Measurements from ENCODE around the gene C9orf85.

GRCh38 chr9:71984831-71985281 lies 73.4 kb downstream of the C9orf85 start:
- TF ChIP-seq, protein P1, sequence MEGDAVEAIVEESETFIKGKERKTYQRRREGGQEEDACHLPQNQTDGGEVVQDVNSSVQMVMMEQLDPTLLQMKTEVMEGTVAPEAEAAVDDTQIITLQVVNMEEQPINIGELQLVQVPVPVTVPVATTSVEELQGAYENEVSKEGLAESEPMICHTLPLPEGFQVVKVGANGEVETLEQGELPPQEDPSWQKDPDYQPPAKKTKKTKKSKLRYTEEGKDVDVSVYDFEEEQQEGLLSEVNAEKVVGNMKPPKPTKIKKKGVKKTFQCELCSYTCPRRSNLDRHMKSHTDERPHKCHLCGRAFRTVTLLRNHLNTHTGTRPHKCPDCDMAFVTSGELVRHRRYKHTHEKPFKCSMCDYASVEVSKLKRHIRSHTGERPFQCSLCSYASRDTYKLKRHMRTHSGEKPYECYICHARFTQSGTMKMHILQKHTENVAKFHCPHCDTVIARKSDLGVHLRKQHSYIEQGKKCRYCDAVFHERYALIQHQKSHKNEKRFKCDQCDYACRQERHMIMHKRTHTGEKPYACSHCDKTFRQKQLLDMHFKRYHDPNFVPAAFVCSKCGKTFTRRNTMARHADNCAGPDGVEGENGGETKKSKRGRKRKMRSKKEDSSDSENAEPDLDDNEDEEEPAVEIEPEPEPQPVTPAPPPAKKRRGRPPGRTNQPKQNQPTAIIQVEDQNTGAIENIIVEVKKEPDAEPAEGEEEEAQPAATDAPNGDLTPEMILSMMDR (IDR thresholded peaks at IDR 0.05) = no peak
- TF ChIP-seq EZH2 (IDR thresholded peaks at IDR 0.05; ENCODE audit: borderline replicate concordance, insufficient read depth, low read depth, low read length, poor library complexity, severe bottlenecking) = no peak
